Suprapubic skin (tissue), 4 donors: ENCODE measurements around the gene STX5.

ENCODE experiments used
- EP300 ChIP-seq: sonication (generic); formaldehyde crosslinking; IDR thresholded peaks from one replicate; pipeline ENCODE4 v1.6.1; 2017; ENCODE audit warnings: antibody characterized with exemption
- POLR2A ChIP-seq, 2 donors: fragments of 450-650 bp; IDR thresholded peaks; one replicate each; pipeline ENCODE4 v1.6.1; 2017; ENCODE audit warnings: antibody characterized with exemption in 2 of 2, mild to moderate bottlenecking in 2 of 2, moderate library complexity in 2 of 2
- POLR2AphosphoS5 ChIP-seq, 3 donors: sonication (generic); formaldehyde crosslinking; IDR thresholded peaks; one replicate each; pipeline ENCODE4 v1.6.1; 2017; ENCODE audit warnings: antibody characterized with exemption in 3 of 3
- TF ChIP-seq, protein P1 (sequence below), 2 donors: fragments of 200-600 bp in 1 of 2; fragments of 450-650 bp in 1 of 2; sonication (generic) in 1 of 2; IDR thresholded peaks; one replicate each; pipeline ENCODE4 v1.5.1; 2016 to 2019; ENCODE audit warnings: antibody characterized with exemption in 2 of 2, mild to moderate bottlenecking in 1 of 2, moderate library complexity in 1 of 2

DNA sequence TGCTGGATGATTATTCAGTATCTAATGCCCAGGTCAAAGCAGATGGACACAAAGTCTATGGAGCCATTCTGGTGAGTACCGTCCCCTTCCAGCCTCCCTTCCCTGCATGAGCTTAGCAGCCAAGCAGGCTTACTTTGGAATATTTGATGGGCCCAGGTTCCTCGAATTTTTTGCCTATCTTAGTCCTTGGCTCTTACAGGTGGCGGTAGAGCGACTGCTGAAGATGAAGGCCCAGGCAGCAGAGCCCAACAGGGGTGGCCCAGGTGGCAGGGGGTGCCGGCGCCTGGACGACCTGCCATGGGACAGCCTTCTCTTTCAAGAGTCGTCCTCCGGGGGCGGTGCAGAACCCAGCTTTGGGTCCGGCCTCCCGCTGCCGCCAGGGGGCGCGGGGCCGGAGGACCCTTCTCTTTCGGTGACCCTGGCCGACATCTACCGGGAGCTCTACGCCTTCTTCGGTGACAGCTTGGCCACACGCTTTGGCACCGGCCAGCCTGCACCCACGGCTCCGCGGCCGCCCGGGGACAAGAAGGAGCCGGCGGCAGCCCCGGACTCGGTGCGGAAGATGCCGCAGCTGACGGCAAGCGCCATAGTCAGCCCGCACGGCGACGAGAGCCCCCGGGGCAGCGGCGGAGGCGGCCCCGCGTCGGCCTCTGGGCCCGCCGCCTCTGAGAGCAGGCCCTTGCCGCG is 45.4 kb downstream of the STX5 start:
- TF ChIP-seq POLR2A (IDR thresholded peaks at IDR 0.05) (no peak), EP300 (no peak), POLR2AphosphoS5 (IDR thresholded peaks at IDR 0.05) (peak in 2 of 3 donors; percentile 44 to 66)
- TF ChIP-seq, protein P1, sequence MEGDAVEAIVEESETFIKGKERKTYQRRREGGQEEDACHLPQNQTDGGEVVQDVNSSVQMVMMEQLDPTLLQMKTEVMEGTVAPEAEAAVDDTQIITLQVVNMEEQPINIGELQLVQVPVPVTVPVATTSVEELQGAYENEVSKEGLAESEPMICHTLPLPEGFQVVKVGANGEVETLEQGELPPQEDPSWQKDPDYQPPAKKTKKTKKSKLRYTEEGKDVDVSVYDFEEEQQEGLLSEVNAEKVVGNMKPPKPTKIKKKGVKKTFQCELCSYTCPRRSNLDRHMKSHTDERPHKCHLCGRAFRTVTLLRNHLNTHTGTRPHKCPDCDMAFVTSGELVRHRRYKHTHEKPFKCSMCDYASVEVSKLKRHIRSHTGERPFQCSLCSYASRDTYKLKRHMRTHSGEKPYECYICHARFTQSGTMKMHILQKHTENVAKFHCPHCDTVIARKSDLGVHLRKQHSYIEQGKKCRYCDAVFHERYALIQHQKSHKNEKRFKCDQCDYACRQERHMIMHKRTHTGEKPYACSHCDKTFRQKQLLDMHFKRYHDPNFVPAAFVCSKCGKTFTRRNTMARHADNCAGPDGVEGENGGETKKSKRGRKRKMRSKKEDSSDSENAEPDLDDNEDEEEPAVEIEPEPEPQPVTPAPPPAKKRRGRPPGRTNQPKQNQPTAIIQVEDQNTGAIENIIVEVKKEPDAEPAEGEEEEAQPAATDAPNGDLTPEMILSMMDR (IDR thresholded peaks at IDR 0.05), result peak; percentile 89 to 90
